ENCODE measurements around the gene POTEB. TPM values are rescaled to one million over a fixed set of nuclear protein-coding genes. Genes with fewer than 3 reads are reported as not detected.
"Not testable (repeated sequence)": the region's sequence is repeated elsewhere in the genome, so short reads cannot be mapped to it uniquely, and the experiment has no call there.

POTEB gene
- not detected in 2 replicates for polyA plus RNA-seq (2012; rRNA removed)
- polyA plus RNA-seq (2012; cell fraction: cytosol; rRNA removed), result not detected in 2 replicates
- polyA plus RNA-seq (2012; cell fraction: nucleus; rRNA removed), result not detected in 2 replicates

GRCh38 chr15:21877635-21878034 lies at the start of gene POTEB:
POTEB (minus strand) TSS chr15:21877735; CDS start chr15:21877246, 489 bp downstream.
- H3K4me2 ChIP-seq; H3K36me3 ChIP-seq (replicated peaks in 1 of 2; ENCODE audit: control insufficient read depth in 1 of 2, insufficient read depth in 2 of 2, low read length in 1 of 2); H3K27ac ChIP-seq (ENCODE audit: low read depth in 2 of 2, low read length in 1 of 2); H2AFZ ChIP-seq (ENCODE audit: low read depth); H3K4me1 ChIP-seq (ENCODE audit: control insufficient read depth in 1 of 2, insufficient read depth in 2 of 2, low read depth in 1 of 2, low read length in 1 of 2); H3K79me2 ChIP-seq (ENCODE audit: insufficient read depth); H3F3A ChIP-seq (replicated peaks; ENCODE audit: insufficient read depth); H3K27me3 ChIP-seq (ENCODE audit: insufficient read depth); H4K20me1 ChIP-seq (ENCODE audit: insufficient read depth); H3K9me2 ChIP-seq; H3K9ac ChIP-seq; CTCF ChIA-PET; DNase-seq; POLR2A ChIA-PET; H3K9me3 ChIP-seq; H3K4me3 ChIP-seq (ENCODE audit: low read depth in 2 of 2, low read length in 1 of 2): not testable (repeated sequence)
- WGBS (ENCODE audit: low lambda C conversion rate), result no CpG with 5 or more reads among the region's 36 CpGs

- H3K4me1 ChIP-seq (ENCODE audit: control insufficient read depth in 1 of 2, insufficient read depth in 2 of 2, low read depth in 1 of 2, low read length in 1 of 2); H3K4me3 ChIP-seq (ENCODE audit: low read depth in 2 of 2, low read length in 1 of 2); H4K20me1 ChIP-seq (ENCODE audit: insufficient read depth); H3K4me2 ChIP-seq; POLR2A ChIA-PET; H3K36me3 ChIP-seq (replicated peaks in 1 of 2; ENCODE audit: control insufficient read depth in 1 of 2, insufficient read depth in 2 of 2, low read length in 1 of 2); H3K27ac ChIP-seq (ENCODE audit: low read depth in 2 of 2, low read length in 1 of 2); H3K9ac ChIP-seq; H3F3A ChIP-seq (replicated peaks; ENCODE audit: insufficient read depth); H3K9me2 ChIP-seq; CTCF ChIA-PET; H3K27me3 ChIP-seq (ENCODE audit: insufficient read depth); DNase-seq; H3K9me3 ChIP-seq; H3K79me2 ChIP-seq (ENCODE audit: insufficient read depth); H2AFZ ChIP-seq (ENCODE audit: low read depth): not testable (repeated sequence)
- WGBS (ENCODE audit: low lambda C conversion rate), result no CpG with 5 or more reads among the region's 6 CpGs
Measured at GRCh38 chr15:21890955-21891354, 13.4 kb upstream of the POTEB start.

GRCh38 chr15:21889542-21889941 lies 12.0 kb upstream of the POTEB start:
- H3K9me2 ChIP-seq; H3F3A ChIP-seq (replicated peaks; ENCODE audit: insufficient read depth); POLR2A ChIA-PET; H3K27ac ChIP-seq (ENCODE audit: low read depth in 2 of 2, low read length in 1 of 2); H3K4me1 ChIP-seq (ENCODE audit: control insufficient read depth in 1 of 2, insufficient read depth in 2 of 2, low read depth in 1 of 2, low read length in 1 of 2); H3K79me2 ChIP-seq (ENCODE audit: insufficient read depth); CTCF ChIA-PET; H4K20me1 ChIP-seq (ENCODE audit: insufficient read depth); H3K27me3 ChIP-seq (ENCODE audit: insufficient read depth); H3K36me3 ChIP-seq (replicated peaks in 1 of 2; ENCODE audit: control insufficient read depth in 1 of 2, insufficient read depth in 2 of 2, low read length in 1 of 2); H3K9ac ChIP-seq; H3K4me2 ChIP-seq; H2AFZ ChIP-seq (ENCODE audit: low read depth); H3K4me3 ChIP-seq (ENCODE audit: low read depth in 2 of 2, low read length in 1 of 2); DNase-seq; H3K9me3 ChIP-seq: not testable (repeated sequence)
- WGBS (ENCODE audit: low lambda C conversion rate), result no CpG with 5 or more reads among the region's 47 CpGs

GRCh38 chr15:21838831-21839230 lies 38.7 kb downstream of the POTEB start:
- H3K9me2 ChIP-seq; H3K27ac ChIP-seq (ENCODE audit: low read depth in 2 of 2, low read length in 1 of 2); DNase-seq; H2AFZ ChIP-seq (ENCODE audit: low read depth); H3K9ac ChIP-seq; H3K9me3 ChIP-seq; CTCF ChIA-PET; H3K79me2 ChIP-seq (ENCODE audit: insufficient read depth); H3K4me1 ChIP-seq (ENCODE audit: control insufficient read depth in 1 of 2, insufficient read depth in 2 of 2, low read depth in 1 of 2, low read length in 1 of 2); H3K36me3 ChIP-seq (replicated peaks in 1 of 2; ENCODE audit: control insufficient read depth in 1 of 2, insufficient read depth in 2 of 2, low read length in 1 of 2); H4K20me1 ChIP-seq (ENCODE audit: insufficient read depth); H3K4me2 ChIP-seq; H3K27me3 ChIP-seq (ENCODE audit: insufficient read depth); POLR2A ChIA-PET; H3F3A ChIP-seq (replicated peaks; ENCODE audit: insufficient read depth); H3K4me3 ChIP-seq (ENCODE audit: low read depth in 2 of 2, low read length in 1 of 2): not testable (repeated sequence)
- WGBS (ENCODE audit: low lambda C conversion rate), result no CpG with 5 or more reads among the region's 1 CpG

Small RNAs within 50 kb of the gene (small RNA-seq; reads per million reads assigned to genes)
- gene MIR3118-4 (0 reads per million in 7 experiments), gene RNU6-631P (0 reads per million in 7 experiments)

Other genes with a start within 250 kb of the POTEB start
- gene OR4M2, start 202.8 kb upstream of the POTEB start, polyA plus RNA-seq (2012; rRNA removed), result not detected in 2 replicates